HepG2 (cell line): ENCODE measurements around the gene CCL23. TPM values are rescaled to one million over a fixed set of nuclear protein-coding genes. Genes with fewer than 3 reads are reported as not detected.

Experiments
- AHR ChIP-seq: IDR thresholded peaks from 2 replicates; pipeline ENCODE4 v1.6.1; 2018; ENCODE audit warnings: missing genetic modification reagents, missing compliant biosample characterization
- EP300 ChIP-seq, 3 experiments: sonication (generic) in 1 of 3; formaldehyde crosslinking in 1 of 3; IDR thresholded peaks; 2 replicates each; pipeline versions ENCODE4 v1.5.1 to v1.6.1; 2011 to 2020; ENCODE audit warnings: low read depth in 2 of 3, low read length in 2 of 3, borderline replicate concordance in 1 of 3, improper control_type of control experiment in 1 of 3, mild to moderate bottlenecking in 1 of 3, missing genetic modification reagents in 1 of 3, moderate library complexity in 1 of 3
- GPN1 ChIP-seq: sonication (generic); formaldehyde crosslinking; IDR thresholded peaks from 2 replicates; pipeline ENCODE4 v1.5.1; 2020; ENCODE audit warnings: missing genetic modification reagents, borderline replicate concordance
- HNF4G ChIP-seq, 2 experiments: sonication (generic) in 1 of 2; formaldehyde crosslinking in 1 of 2; IDR thresholded peaks; 2 replicates each; pipeline versions ENCODE4 v1.4.0 to v1.6.1; 2011 to 2020; ENCODE audit warnings: borderline replicate concordance in 2 of 2, low read depth in 2 of 2, mild to moderate bottlenecking in 2 of 2, low read length in 1 of 2, missing genetic modification reagents in 1 of 2, moderate library complexity in 1 of 2
- IKZF5 ChIP-seq: IDR thresholded peaks from 2 replicates; pipeline ENCODE4 v1.6.1; 2018; ENCODE audit warnings: missing genetic modification reagents, mild to moderate bottlenecking, missing compliant biosample characterization
- ISL2 ChIP-seq: sonication (generic); formaldehyde crosslinking; IDR thresholded peaks from 2 replicates; pipeline ENCODE4 v1.5.0; 2020; ENCODE audit warnings: missing genetic modification reagents
- KAT7 ChIP-seq: IDR thresholded peaks from 2 replicates; pipeline ENCODE4 v1.6.1; 2018; ENCODE audit warnings: borderline replicate concordance, missing compliant biosample characterization
- LBX2 ChIP-seq: sonication (generic); formaldehyde crosslinking; IDR thresholded peaks from 2 replicates; pipeline ENCODE4 v1.5.0; 2020; ENCODE audit warnings: missing genetic modification reagents, mild to moderate bottlenecking, borderline replicate concordance
- MED13 ChIP-seq: sonication (generic); formaldehyde crosslinking; IDR thresholded peaks from 2 replicates; pipeline ENCODE4 v1.5.0; 2020; ENCODE audit warnings: missing genetic modification reagents
- MIER3 ChIP-seq: IDR thresholded peaks from 2 replicates; pipeline ENCODE4 v1.6.1; 2016; ENCODE audit warnings: missing compliant biosample characterization, borderline replicate concordance
- NFIB ChIP-seq: sonication (generic); formaldehyde crosslinking; IDR thresholded peaks from 2 replicates; pipeline ENCODE4 v1.9.0; 2021; ENCODE audit warnings: missing genetic modification reagents, mild to moderate bottlenecking, borderline replicate concordance
- POLR2AphosphoS2 ChIP-seq: IDR thresholded peaks from 2 replicates; pipeline ENCODE4 v1.6.1; 2011; ENCODE audit warnings: low read depth, low read length, improper control_type of control experiment
- RFXANK ChIP-seq: IDR thresholded peaks from 2 replicates; pipeline ENCODE4 v1.6.1; 2016
- SKIL ChIP-seq: sonication (generic); formaldehyde crosslinking; IDR thresholded peaks from 2 replicates; pipeline ENCODE4 v1.8.0; 2022; ENCODE audit warnings: missing genetic modification reagents, mild to moderate bottlenecking, moderate library complexity, borderline replicate concordance
- SMAD9 ChIP-seq: sonication (generic); formaldehyde crosslinking; IDR thresholded peaks from 2 replicates; pipeline ENCODE4 v1.5.1; 2020; ENCODE audit warnings: mild to moderate bottlenecking, missing genetic modification reagents
- SUZ12 ChIP-seq: fragments of 150-350 bp; IDR thresholded peaks from 2 replicates; pipeline ENCODE4 v1.6.1; 2014; ENCODE audit warnings: low read depth, low read length
- ZNF136 ChIP-seq: sonication (generic); formaldehyde crosslinking; IDR thresholded peaks from 2 replicates; pipeline ENCODE4 v1.8.1; 2022; ENCODE audit warnings: low read depth, mild to moderate bottlenecking, moderate library complexity, missing genetic modification reagents
- ZNF256 ChIP-seq: sonication (generic); formaldehyde crosslinking; conservative IDR thresholded peaks from 2 replicates; pipeline ENCODE4 v1.4.0; 2020; ENCODE audit warnings: missing genetic modification reagents
- ZNF317 ChIP-seq: sonication (generic); formaldehyde crosslinking; IDR thresholded peaks from 2 replicates; pipeline ENCODE4 v1.5.0; 2020; ENCODE audit warnings: mild to moderate bottlenecking, missing genetic modification reagents
- ZNF350 ChIP-seq: sonication (generic); formaldehyde crosslinking; IDR thresholded peaks from 2 replicates; pipeline ENCODE4 v1.4.0; 2020; ENCODE audit warnings: mild to moderate bottlenecking, low read depth, missing genetic modification reagents, borderline replicate concordance
- ZNF432 ChIP-seq: sonication (generic); formaldehyde crosslinking; IDR thresholded peaks from 2 replicates; pipeline ENCODE4 v1.5.0; 2020; ENCODE audit warnings: missing genetic modification reagents, mild to moderate bottlenecking, borderline replicate concordance
- ZNF629 ChIP-seq: sonication (generic); formaldehyde crosslinking; conservative IDR thresholded peaks from 2 replicates; pipeline ENCODE4 v1.5.0; 2020; ENCODE audit warnings: missing genetic modification reagents
- ZNF713 ChIP-seq: sonication (generic); formaldehyde crosslinking; IDR thresholded peaks from 2 replicates; pipeline ENCODE4 v1.4.0; 2020; ENCODE audit warnings: mild to moderate bottlenecking, missing genetic modification reagents
- ZNF879 ChIP-seq: sonication (generic); formaldehyde crosslinking; IDR thresholded peaks from 2 replicates; pipeline ENCODE4 v1.8.1; 2023; ENCODE audit warnings: missing genetic modification reagents
- polyA plus RNA-seq, 8 experiments: library from polyadenylated mRNA; depleted of rRNA in 3 of 8; stranded (reverse) in 7 of 8; unstranded in 1 of 8; fragments of >200 nt; fragmentation: Illumina TruSeq in 4 of 8; extraction: Trizol in 4 of 8; gene quantifications; 2 replicates each; pipeline versions ENCODE4 v1.2.1 to v1.2.3, GENCODE V29; 2011 to 2016; ENCODE audit warnings: low read depth in 4 of 8, missing spikeins in 1 of 8, mixed read lengths in 1 of 8; ENCODE audit not compliant: insufficient read depth in 1 of 8
- total RNA-seq, 5 experiments: library from RNA; depleted of rRNA; stranded (reverse); fragments of >200 nt; fragmentation: Illumina TruSeq; extraction: Trizol; gene quantifications; 2 replicates each; pipeline ENCODE4 v1.2.3, GENCODE V29; 2016; ENCODE audit warnings: low read depth in 1 of 5

CCL23 gene
- total and polyA plus RNA-seq, 2 of the 13 experiments (the other 11 are each of a cell fraction or from before 2014, with no cell fraction given): not detected

- TF ChIP-seq IKZF5 (CRISPR knock-in tag) (peak; percentile 97), SKIL (peak; percentile 99), GPN1 (CRISPR knock-in tag) (no peak), ZNF256 (CRISPR knock-in tag) (no peak), ZNF879 (CRISPR knock-in tag) (peak; percentile 29; the same call in 1 of the 2 replicates), POLR2AphosphoS2 (no peak), KAT7 (CRISPR knock-in tag) (no peak; the same call in 1 of the 2 replicates), HNF4G (IDR thresholded peaks at IDR 0.05; ENCODE audit: borderline replicate concordance, low read depth, low read length) (peak; percentile 99), HNF4G (CRISPR knock-in tag; IDR thresholded peaks at IDR 0.05; ENCODE audit: borderline replicate concordance, low read depth) (peak; percentile 100), MIER3 (CRISPR knock-in tag) (peak; percentile 94; the same call in 1 of the 2 replicates), ISL2 (CRISPR knock-in tag) (peak; percentile 91), RFXANK (0 out of 2 replicates have a peak, but pooled peaks have one; percentile 55), SMAD9 (CRISPR knock-in tag) (no peak), ZNF432 (CRISPR knock-in tag) (no peak), ZNF317 (peak; percentile 21; the same call in 1 of the 2 replicates), SUZ12 (no peak), LBX2 (CRISPR knock-in tag) (no peak), MED13 (CRISPR knock-in tag) (no peak), NFIB (CRISPR knock-in tag) (no peak), ZNF713 (CRISPR knock-in tag) (no peak), ZNF350 (CRISPR knock-in tag) (peak; percentile 95; the same call in 1 of the 2 replicates), ZNF629 (CRISPR knock-in tag) (peak; percentile 50; the same call in 1 of the 2 replicates), ZNF136 (CRISPR knock-in tag) (no peak), EP300 (IDR thresholded peaks at IDR 0.05; ENCODE audit: low read depth in 2 of 2, low read length in 2 of 2) (peak; percentile 90 to 97), EP300 (CRISPR knock-in tag; IDR thresholded peaks at IDR 0.05; ENCODE audit: borderline replicate concordance) (peak; percentile 99), AHR (CRISPR knock-in tag) (peak; percentile 77; the same call in 1 of the 2 replicates)
Observed at GRCh38 chr17:35973333-35974260, 44.2 kb downstream of the CCL23 start (continued).
